Esophagus (tissue), 2 donors: ENCODE data around the gene IL13RA1. TPM values are rescaled to one million over a fixed set of nuclear protein-coding genes. Genes with fewer than 3 reads are reported as not detected.
"Not testable (repeated sequence)": the region's sequence is repeated elsewhere in the genome, so short reads cannot be mapped to it uniquely, and the experiment has no call there.

ENCODE experiments used
- H3K27ac ChIP-seq, 2 donors: one replicate each; pipeline ENCODE4 v1.5.1; 2013; ENCODE audit warnings: low read depth in 2 of 2, mild to moderate bottlenecking in 2 of 2, inconsistent platforms in 1 of 2, low read length in 1 of 2, moderate library complexity in 1 of 2
- H3K27me3 ChIP-seq, 2 donors: one replicate each; pipeline ENCODE4 v1.6.1; 2013; ENCODE audit warnings: low read length in 2 of 2, control low read depth in 1 of 2, mild to moderate bottlenecking in 1 of 2; ENCODE audit not compliant: insufficient read depth in 2 of 2, control insufficient read depth in 1 of 2
- H3K36me3 ChIP-seq, 2 donors: one replicate each; pipeline ENCODE4 v1.6.1; 2013; ENCODE audit warnings: low read length in 1 of 2; ENCODE audit not compliant: control insufficient read depth in 2 of 2, insufficient read depth in 2 of 2
- H3K4me1 ChIP-seq, 2 donors: one replicate each; pipeline ENCODE4 v1.6.1; 2013; ENCODE audit warnings: low read length in 1 of 2; ENCODE audit not compliant: control insufficient read depth in 2 of 2, insufficient read depth in 2 of 2
- H3K4me3 ChIP-seq, 2 donors: one replicate each; pipeline ENCODE4 v1.5.1; 2013; ENCODE audit warnings: low read length in 2 of 2, mild to moderate bottlenecking in 2 of 2, low read depth in 1 of 2, moderate library complexity in 1 of 2
- H3K9me3 ChIP-seq, 2 donors: one replicate each; pipeline ENCODE4 v1.6.1; 2013; ENCODE audit warnings: mild to moderate bottlenecking in 2 of 2, low read depth in 1 of 2, low read length in 1 of 2, moderate library complexity in 1 of 2; ENCODE audit not compliant: control insufficient read depth in 2 of 2, insufficient read depth in 1 of 2
- WGBS, 2 donors: extraction: QIAGEN DNeasy Blood & Tissue Kit; methylation state at CpG; one replicate each; pipeline ENCODE4 v1.1.7; 2013; 5-methylcytosine and 5-hydroxymethylcytosine counted together
- polyA plus RNA-seq, 2 donors: library from polyadenylated mRNA; stranded (reverse); fragments of 200-250 nt; gene quantifications; one replicate each; pipeline ENCODE4 v1.2.3, GENCODE V29; 2013
- donor health status: healthy with polysubstance abuse.
- donor health status: Bipolar disorder and iron deficiency.

The IL13RA1 gene
- polyA plus RNA-seq, 2 donors: 32.5 to 32.8 TPM

GRCh38 chrX:118726396-118726795, 1.0 kb upstream of the IL13RA1 start:
- no peak overlapping the region for H3K4me3 ChIP-seq
- H3K27me3 ChIP-seq: no peaks in the 10 kb centered on the region
- no peaks in the 10 kb centered on the region for H3K9me3 ChIP-seq
- WGBS, 2 donors: 72 to 79% methylated on average over 3 of the region's 3 CpGs
- peak overlapping the region; percentile 47 to 94 for H3K27ac ChIP-seq
- no peaks in the 10 kb centered on the region for H3K36me3 ChIP-seq
- H3K4me1 ChIP-seq: peaks cover 0 to 2% of the 10 kb centered on the region in 2 donors

DNA sequence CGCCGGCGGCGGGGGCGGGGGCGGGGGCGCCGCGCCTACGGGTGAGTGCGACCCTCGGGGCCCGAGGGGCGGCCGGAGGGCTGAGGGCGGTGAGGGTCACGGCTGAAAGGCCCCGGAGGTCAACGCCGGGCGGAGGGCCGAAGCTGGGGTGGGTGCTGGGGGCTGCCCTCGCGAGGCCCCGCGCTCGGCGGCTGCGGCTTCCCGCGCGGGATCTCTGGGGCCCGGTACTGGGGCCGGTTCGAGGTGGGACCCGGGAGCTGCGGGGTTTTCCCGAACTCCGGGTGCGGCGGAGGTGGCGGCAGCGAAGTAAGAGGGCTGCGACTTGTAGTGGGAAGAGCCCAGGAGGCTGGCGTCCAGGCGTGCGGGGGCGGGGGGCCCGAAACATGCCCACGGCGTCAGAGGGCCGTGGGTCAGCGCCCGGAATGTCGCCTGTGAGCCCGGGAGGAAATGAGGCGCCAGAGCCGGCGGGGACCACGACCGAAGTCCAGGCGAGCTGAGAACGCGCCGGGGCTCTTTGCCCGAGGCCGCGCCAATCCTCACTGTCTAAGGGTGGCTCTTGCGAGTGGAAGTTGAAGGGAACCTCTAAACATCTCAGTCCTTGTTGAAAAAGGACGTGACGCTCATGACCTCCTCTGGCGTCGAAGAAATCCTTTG, 407 bp downstream of the IL13RA1 start:
- 1 to 34% methylated on average over 60 to 71 of the region's 73 CpGs for WGBS, 2 donors
- Histone ChIP-seq H3K27ac (peak overlapping the region; percentile 79 to 94), H3K4me1 (peaks cover 0 to 2% of the 10 kb centered on the region in 2 donors), H3K27me3 (no peaks in the 10 kb centered on the region), H3K9me3 (no peaks in the 10 kb centered on the region), H3K4me3 (peak overlapping the region; percentile 63 to 75), H3K36me3 (no peaks in the 10 kb centered on the region)

DNA sequence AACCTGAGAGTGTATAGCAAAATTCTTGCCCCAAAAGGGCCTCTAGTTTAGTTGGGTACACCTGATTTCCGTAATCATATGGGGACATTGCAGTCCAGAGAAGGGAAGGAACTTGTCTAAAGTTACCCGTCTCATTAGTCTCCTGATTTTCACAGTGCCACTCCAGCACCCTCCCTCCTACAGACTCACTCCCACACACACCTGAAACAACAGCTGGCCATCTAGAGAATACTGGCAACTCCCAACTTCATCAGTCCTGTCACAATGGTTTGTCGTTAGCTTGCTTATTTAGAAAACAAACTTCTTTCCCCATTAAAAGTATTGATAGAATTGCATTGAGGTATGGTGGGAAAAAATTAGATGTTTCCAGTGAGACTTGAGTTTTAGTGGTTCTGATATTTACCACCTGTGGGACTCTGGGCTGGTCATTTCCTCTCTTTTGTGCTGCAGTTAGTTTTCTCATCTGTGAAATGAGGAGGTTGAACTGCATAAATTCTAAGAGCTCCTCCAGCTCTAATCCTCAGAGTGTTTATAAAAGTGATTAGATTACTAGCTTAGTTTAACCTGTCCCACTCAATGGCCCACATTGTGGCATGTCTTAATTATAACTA, 1.7 kb downstream of the IL13RA1 start:
- peaks cover 0 to 2% of the 10 kb centered on the region in 2 donors for H3K4me1 ChIP-seq
- peak overlapping the region in 1 of 2 donors; percentile 63 for H3K4me3 ChIP-seq
- H3K9me3 ChIP-seq: no peaks in the 10 kb centered on the region
- H3K27me3 ChIP-seq: no peaks in the 10 kb centered on the region
- WGBS, 2 donors: 66 to 73% methylated on average over 3 of the region's 3 CpGs
- peak overlapping the region in 1 of 2 donors; percentile 94 for H3K27ac ChIP-seq
- no peaks in the 10 kb centered on the region for H3K36me3 ChIP-seq

DNA sequence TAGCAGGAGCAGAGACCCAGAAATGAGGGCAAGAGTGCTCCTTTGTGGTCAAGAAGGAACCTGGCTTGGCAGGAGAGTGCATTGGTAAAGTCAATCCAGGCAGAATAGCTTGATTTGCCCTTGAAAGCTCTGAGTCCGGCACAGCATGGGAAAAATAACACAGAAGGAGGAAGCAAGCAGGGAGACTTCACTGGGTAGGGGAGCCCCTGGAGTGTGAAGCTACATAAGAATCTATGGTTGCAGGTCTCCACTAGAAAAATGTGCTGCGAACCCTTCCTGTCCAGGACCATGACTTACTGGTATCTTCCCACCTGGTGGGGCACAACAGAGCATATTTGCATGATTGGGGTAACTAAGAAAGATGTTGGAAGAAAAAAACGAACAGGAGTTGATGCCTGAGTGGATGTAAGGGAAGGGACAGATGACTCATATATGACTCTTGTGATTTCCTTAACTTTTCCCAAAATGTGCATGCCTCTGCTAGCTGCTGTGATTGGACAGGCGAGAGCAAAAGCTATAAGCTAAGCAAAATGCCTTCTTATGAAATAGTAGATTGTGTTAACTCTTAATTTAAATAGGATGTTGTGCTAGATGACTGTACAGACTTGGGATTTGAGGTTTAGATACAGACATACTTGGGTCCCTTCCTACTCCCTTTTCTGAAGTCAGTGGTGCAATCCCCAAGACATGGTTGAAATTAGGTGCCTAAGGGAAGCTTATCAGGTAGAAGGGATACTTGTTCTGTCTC, 3.3 kb downstream of the IL13RA1 start:
- 56 to 57% methylated on average over 4 of the region's 4 CpGs for WGBS, 2 donors
- H3K27me3 ChIP-seq: no peaks in the 10 kb centered on the region
- peaks cover 0 to 2% of the 10 kb centered on the region in 2 donors for H3K4me1 ChIP-seq
- no peak overlapping the region for H3K4me3 ChIP-seq
- peak overlapping the region in 1 of 2 donors; percentile 6 for H3K27ac ChIP-seq
- no peaks in the 10 kb centered on the region for H3K9me3 ChIP-seq
- H3K36me3 ChIP-seq: no peaks in the 10 kb centered on the region

DNA sequence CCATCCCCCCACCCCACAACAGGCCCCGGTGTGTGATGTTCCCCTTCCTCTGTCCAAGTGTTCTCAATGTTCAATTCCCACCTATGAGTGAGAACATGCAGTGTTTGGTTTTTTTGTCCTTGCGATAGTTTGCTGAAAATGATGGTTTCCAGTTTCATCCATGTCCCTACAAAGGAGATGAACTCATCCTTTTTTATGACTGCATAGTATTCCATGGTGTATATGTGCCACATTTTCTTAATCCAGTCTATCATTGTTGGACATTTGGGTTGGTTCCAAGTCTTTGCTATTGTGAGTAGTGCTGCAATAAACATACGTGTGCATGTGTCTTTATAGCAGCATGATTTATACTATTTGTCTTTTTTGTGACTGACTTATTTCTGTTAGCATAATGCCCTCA, 5.1 kb downstream of the IL13RA1 start:
- not testable (repeated sequence) for H3K4me3 ChIP-seq, H3K27me3 ChIP-seq, H3K4me1 ChIP-seq, H3K27ac ChIP-seq, H3K9me3 ChIP-seq, H3K36me3 ChIP-seq
- WGBS, 2 donors: 77 to 93% methylated on average over 3 of the region's 3 CpGs

DNA sequence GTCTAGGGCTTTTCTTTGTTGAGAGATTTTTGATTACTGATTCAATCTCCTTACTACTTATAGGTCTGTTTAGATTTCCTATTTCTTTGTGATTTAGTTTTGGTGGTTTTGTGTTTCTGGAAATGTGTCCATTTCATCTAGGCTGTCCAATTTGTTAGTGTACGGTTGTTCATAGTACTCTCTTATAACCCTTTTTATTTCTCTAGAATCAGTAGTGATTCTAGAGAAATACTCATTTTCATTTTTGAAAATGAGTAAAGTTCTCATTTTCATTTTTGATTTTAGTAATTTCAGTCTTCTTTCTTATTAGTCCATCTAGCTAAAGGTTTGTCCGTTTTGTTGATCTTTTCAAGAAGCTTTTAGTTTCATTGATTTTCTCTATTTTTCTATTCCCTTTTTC, 7.5 kb downstream of the IL13RA1 start:
- Histone ChIP-seq H3K27ac (no peak overlapping the region), H3K27me3 (no peaks in the 10 kb centered on the region), H3K36me3 (no peaks in the 10 kb centered on the region), H3K4me1 (peaks cover 0 to 2% of the 10 kb centered on the region in 2 donors), H3K9me3 (peaks cover 0 to 4% of the 10 kb centered on the region in 2 donors), H3K4me3 (no peak overlapping the region)
- WGBS, 2 donors: 79 to 89% methylated on average over 2 of the region's 2 CpGs

- 60 to 73% methylated on average over 7 of the region's 7 CpGs for WGBS, 2 donors
- Histone ChIP-seq H3K27ac (peak overlapping the region in 1 of 2 donors; percentile 21), H3K36me3 (no peaks in the 10 kb centered on the region), H3K9me3 (peaks cover 0 to 4% of the 10 kb centered on the region in 2 donors), H3K4me1 (peaks cover 0 to 2% of the 10 kb centered on the region in 2 donors), H3K4me3 (no peak overlapping the region), H3K27me3 (no peaks in the 10 kb centered on the region)
Observed at GRCh38 chrX:118736394-118737010, 9.1 kb downstream of the IL13RA1 start.

- no peak overlapping the region for H3K4me3 ChIP-seq
- peaks cover 0 to 4% of the 10 kb centered on the region in 2 donors for H3K9me3 ChIP-seq
- peak overlapping the region in 1 of 2 donors; percentile 19 for H3K27ac ChIP-seq
- no peaks in the 10 kb centered on the region for H3K27me3 ChIP-seq
- no peaks in the 10 kb centered on the region for H3K36me3 ChIP-seq
- peaks cover 0 to 2% of the 10 kb centered on the region in 2 donors for H3K4me1 ChIP-seq
Observed at GRCh38 chrX:118739577-118739976, 12.2 kb downstream of the IL13RA1 start.

GRCh38 chrX:118740276-118740889, 13.0 kb downstream of the IL13RA1 start:
- Histone ChIP-seq H3K36me3 (no peaks in the 10 kb centered on the region), H3K9me3 (peaks cover 0 to 4% of the 10 kb centered on the region in 2 donors), H3K27me3 (no peaks in the 10 kb centered on the region), H3K4me1 (peaks cover 0 to 2% of the 10 kb centered on the region in 2 donors), H3K27ac (no peak overlapping the region), H3K4me3 (no peak overlapping the region)
- WGBS, 2 donors: 62 to 67% methylated on average over 5 of the region's 5 CpGs
